GM19468 (cell line): ENCODE results near the gene PDLIM7.

Experiments used
- ATAC-seq: cut with Tn5 transposase; IDR thresholded peaks from one replicate; pipeline ENCODE4 v1.9.1; 2021; ENCODE audit warnings: mild to moderate bottlenecking, moderate library complexity, moderate number of reproducible peaks; ENCODE audit not compliant: unreplicated experiment; ENCODE audit errors: extremely low read depth

PDLIM7 gene

DNA sequence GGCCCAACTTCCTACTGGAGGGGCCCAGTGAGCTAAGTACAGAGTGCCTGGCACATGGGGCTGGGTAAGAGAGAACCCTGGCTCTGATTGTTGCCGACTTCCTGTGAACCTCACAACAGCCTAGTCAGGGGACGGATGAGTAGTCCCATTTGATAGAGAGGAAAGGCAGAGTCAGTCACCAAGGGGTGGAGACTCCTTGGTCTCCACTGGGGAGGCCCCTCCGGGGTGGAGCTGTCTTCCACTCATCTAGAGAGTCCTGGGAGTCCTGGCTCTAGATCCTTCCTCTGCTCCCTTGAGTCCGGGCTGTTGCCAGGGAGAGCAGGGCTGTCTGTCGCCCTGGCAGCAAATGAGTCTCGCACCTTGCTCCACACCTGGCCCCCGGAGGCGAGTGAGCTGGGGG lies 63.0 kb downstream of the PDLIM7 start:
- no peak for ATAC-seq

DNA sequence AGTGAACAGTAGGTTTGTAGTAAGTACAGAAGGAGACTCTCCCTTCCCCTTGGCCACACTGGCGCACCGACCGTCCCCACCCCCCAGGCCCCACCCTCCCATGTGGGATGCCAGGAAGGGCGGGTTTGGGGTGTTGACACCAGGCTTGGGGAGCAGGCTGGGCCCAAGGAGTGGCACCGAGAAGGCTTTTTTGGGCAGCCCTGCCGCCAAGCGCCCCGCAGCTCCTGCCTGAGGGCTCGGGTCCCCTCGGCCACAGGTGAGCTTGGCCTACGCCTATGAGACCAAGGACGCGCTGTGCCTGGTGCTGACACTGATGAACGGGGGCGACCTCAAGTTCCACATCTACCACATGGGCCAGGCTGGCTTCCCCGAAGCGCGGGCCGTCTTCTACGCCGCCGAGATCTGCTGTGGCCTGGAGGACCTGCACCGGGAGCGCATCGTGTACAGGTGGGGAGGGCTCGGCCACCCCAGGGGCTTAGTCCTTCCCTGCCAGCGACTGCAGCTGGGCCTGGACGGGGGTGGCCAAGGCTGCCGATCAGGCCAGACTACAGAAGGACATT lies 63.7 kb downstream of the PDLIM7 start:
- no peak for ATAC-seq
